Neuron (in vitro differentiated cells): ENCODE measurements around the gene CORO2A.

Experiments used
- H2AFZ ChIP-seq: one replicate; pipeline ENCODE4 v1.6.1; 2013; ENCODE audit warnings: low read depth, mild to moderate bottlenecking, inconsistent platforms, low read length, moderate library complexity
- H3K27me3 ChIP-seq: one replicate; pipeline ENCODE4 v1.6.1; 2013; ENCODE audit warnings: low read length; ENCODE audit not compliant: insufficient read depth
- H3K36me3 ChIP-seq: one replicate; pipeline ENCODE4 v1.6.1; 2013; ENCODE audit warnings: low read length; ENCODE audit not compliant: insufficient read depth
- H3K4me1 ChIP-seq: one replicate; pipeline ENCODE4 v1.6.1; 2013; ENCODE audit warnings: low read length; ENCODE audit not compliant: insufficient read depth
- H3K4me3 ChIP-seq: 2 replicates; pipeline ENCODE4 v1.5.1; 2013; ENCODE audit warnings: mild to moderate bottlenecking, low read length, moderate library complexity
- H3K9me3 ChIP-seq: one replicate; pipeline ENCODE4 v1.6.1; 2013; ENCODE audit warnings: low read length

The CORO2A gene

GRCh38 chr9:98215271-98215670 is 22.8 kb upstream of the CORO2A start:
- Histone ChIP-seq H3K4me3 (no peak overlapping the region), H3K36me3 (no peaks in the 10 kb centered on the region), H3K27me3 (no peaks in the 10 kb centered on the region), H2AFZ (no peak overlapping the region), H3K4me1 (peaks cover 4% of the 10 kb centered on the region), H3K9me3 (no peaks in the 10 kb centered on the region)

DNA sequence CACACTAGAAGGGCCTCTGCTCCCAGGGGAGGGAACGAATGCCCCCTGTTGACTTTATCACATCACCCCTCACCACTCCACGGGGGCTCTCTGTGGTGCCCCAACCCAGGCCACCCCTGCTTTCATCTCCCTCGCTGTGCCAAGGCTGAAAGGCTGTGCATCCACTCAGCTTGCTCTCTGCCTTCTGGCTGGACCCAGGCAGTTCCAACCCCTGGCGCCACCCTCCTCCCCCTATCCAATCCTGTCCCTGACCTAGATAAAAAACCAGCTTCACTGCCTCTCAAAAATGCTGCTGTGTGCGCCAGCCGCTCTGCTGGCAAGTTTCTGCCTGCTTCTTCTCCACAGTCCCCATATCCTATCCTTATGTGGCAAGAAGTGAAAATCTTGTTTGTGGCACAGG is 22.4 kb upstream of the CORO2A start:
- H3K27me3 ChIP-seq, result no peaks in the 10 kb centered on the region
- no peaks in the 10 kb centered on the region for H3K9me3 ChIP-seq

DNA sequence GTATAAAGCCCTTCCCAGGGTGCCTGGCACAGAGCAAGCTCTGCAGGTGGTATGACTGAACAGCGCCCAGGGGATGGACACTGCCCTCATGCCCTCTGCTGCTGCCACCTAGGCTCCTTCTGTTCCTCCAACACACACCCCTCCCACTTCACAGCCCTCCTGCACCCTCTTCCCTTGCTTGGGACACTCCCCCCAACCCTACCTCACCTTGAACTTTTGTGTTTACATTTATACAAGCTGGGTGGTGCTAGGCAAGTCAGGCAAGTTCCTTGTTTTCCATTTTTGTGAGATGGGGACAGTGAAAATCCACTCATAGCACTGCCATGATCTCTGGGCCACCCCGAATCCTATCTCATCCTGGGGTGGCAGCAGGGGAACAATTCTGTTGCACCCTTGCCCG is 18.8 kb upstream of the CORO2A start:
- Histone ChIP-seq H3K27me3 (no peaks in the 10 kb centered on the region), H3K36me3 (no peaks in the 10 kb centered on the region), H2AFZ (no peak overlapping the region), H3K9me3 (no peaks in the 10 kb centered on the region), H3K4me1 (no peaks in the 10 kb centered on the region), H3K4me3 (no peak overlapping the region)

More for the DNA sequence above, 22.4 kb upstream of the CORO2A start:
- no peak overlapping the region for H2AFZ ChIP-seq
- no peaks in the 10 kb centered on the region for H3K36me3 ChIP-seq
- peaks cover 4% of the 10 kb centered on the region for H3K4me1 ChIP-seq
- no peak overlapping the region for H3K4me3 ChIP-seq

- H3K27me3 ChIP-seq, result peaks cover 1% of the 10 kb centered on the region
- H3K4me3 ChIP-seq, result no peak overlapping the region
- no peaks in the 10 kb centered on the region for H3K36me3 ChIP-seq
- no peak overlapping the region for H2AFZ ChIP-seq
- H3K9me3 ChIP-seq, result no peaks in the 10 kb centered on the region
- H3K4me1 ChIP-seq, result no peaks in the 10 kb centered on the region
Measured at GRCh38 chr9:98210435-98210834, 18.0 kb upstream of the CORO2A start.

- Histone ChIP-seq H3K27me3 (peaks cover 8% of the 10 kb centered on the region), H3K9me3 (no peaks in the 10 kb centered on the region), H3K36me3 (no peaks in the 10 kb centered on the region), H3K4me3 (no peak overlapping the region), H3K4me1 (no peaks in the 10 kb centered on the region), H2AFZ (no peak overlapping the region)
Measured at GRCh38 chr9:98209530-98209929, 17.1 kb upstream of the CORO2A start.

GRCh38 chr9:98208635-98209034 is 16.2 kb upstream of the CORO2A start:
- Histone ChIP-seq H3K9me3 (no peaks in the 10 kb centered on the region), H3K36me3 (no peaks in the 10 kb centered on the region), H3K4me1 (no peaks in the 10 kb centered on the region), H3K4me3 (no peak overlapping the region), H2AFZ (no peak overlapping the region), H3K27me3 (peaks cover 8% of the 10 kb centered on the region)

DNA sequence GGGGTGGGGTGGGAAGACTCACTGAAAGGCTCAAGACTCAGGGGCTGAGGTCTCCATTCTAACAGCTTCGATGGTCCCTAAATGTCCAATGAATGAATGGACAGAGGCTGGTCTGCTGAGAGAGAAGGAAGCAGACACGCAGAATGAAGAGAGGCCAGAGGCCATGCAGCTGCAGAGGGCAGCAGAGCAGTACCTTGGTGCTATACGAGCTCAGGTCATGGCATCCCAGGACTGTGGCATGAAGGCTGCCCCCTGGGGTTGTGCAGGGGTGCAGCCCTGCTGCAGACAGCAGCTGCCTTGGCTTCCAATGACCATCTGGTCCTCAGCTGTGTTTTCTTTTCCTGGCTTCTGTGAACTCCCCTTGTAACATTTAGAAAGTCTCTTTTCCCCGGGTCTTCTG is 15.2 kb upstream of the CORO2A start:
- no peaks in the 10 kb centered on the region for H3K9me3 ChIP-seq
- no peak overlapping the region for H3K4me3 ChIP-seq
- no peaks in the 10 kb centered on the region for H3K36me3 ChIP-seq
- H3K27me3 ChIP-seq, result peaks cover 8% of the 10 kb centered on the region
- no peaks in the 10 kb centered on the region for H3K4me1 ChIP-seq
- H2AFZ ChIP-seq, result no peak overlapping the region

DNA sequence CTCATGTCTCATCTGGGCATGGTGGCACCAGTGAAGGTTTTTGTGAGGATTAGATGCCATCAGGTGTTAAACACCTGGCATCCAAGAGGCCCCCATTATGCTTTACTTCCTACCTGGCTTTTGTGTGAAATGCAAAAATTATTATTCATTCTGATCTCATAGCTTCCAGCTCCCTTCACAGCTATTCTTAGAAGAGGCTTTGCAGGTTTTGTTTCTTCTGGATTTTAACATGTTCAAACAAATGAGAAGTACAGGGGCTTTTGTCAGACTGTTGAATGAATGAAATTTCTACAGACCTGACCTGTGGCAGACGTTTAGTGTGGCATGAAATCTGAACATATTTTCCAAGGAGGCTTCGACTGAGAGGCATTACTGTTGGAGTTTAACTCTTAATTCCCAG is 14.3 kb upstream of the CORO2A start:
- Histone ChIP-seq H3K4me3 (no peak overlapping the region), H2AFZ (no peak overlapping the region), H3K4me1 (no peaks in the 10 kb centered on the region), H3K9me3 (no peaks in the 10 kb centered on the region), H3K27me3 (peaks cover 13% of the 10 kb centered on the region), H3K36me3 (no peaks in the 10 kb centered on the region)

- Histone ChIP-seq H3K36me3 (no peaks in the 10 kb centered on the region), H3K4me1 (no peaks in the 10 kb centered on the region), H3K4me3 (no peak overlapping the region), H2AFZ (no peak overlapping the region), H3K27me3 (peaks cover 18% of the 10 kb centered on the region), H3K9me3 (no peaks in the 10 kb centered on the region)
Measured at GRCh38 chr9:98204692-98205091, 12.3 kb upstream of the CORO2A start.

DNA sequence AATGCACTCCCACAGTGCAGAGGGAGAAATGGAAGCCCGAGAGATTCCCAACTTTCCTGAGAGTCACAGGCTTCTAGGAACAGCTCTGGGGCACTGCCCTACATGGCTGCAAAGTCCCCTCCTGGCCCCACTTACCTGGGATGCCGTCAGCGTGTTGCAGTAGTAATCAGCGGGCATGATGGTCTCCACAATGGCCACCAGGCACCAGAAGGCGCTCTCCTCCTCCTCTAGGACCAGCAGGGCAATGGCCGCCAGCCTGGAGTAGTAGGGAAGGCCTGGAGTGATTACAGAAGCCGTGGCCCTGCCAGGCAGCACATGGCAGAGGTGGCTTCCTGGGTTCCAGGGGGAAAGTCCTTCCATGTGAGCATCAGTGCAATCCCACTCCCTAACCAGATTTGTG is 10.7 kb upstream of the CORO2A start:
- no peaks in the 10 kb centered on the region for H3K9me3 ChIP-seq
- peaks cover 29% of the 10 kb centered on the region for H3K27me3 ChIP-seq
- no peak overlapping the region for H2AFZ ChIP-seq
- H3K4me3 ChIP-seq, result no peak overlapping the region
- H3K36me3 ChIP-seq, result no peaks in the 10 kb centered on the region
- H3K4me1 ChIP-seq, result no peaks in the 10 kb centered on the region

DNA sequence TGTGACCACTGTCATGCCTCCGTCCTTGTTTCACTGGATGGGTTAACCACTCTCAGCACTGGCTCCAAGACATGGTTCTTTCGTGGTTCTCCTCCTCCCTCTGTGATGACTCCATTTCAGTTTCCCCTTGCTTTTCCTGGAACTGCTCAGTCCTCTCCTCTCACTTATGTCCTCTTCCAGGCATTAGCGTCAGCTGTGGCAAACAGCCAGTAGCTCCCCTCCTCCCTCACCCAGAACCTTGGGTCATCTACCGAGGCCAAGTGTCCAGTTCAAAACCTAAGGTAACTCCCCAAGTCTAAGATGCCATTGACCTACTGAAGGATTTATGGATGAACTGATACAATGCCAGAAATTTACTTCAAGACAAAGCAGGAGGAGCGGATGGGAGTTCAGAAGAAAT is 9.8 kb upstream of the CORO2A start:
- H3K36me3 ChIP-seq, result no peaks in the 10 kb centered on the region
- peaks cover 36% of the 10 kb centered on the region for H3K27me3 ChIP-seq

GRCh38 chr9:98201749-98202148 is 9.3 kb upstream of the CORO2A start:
- no peaks in the 10 kb centered on the region for H3K4me1 ChIP-seq
- H2AFZ ChIP-seq, result no peak overlapping the region
- H3K27me3 ChIP-seq, result peaks cover 36% of the 10 kb centered on the region
- no peaks in the 10 kb centered on the region for H3K36me3 ChIP-seq
- no peaks in the 10 kb centered on the region for H3K9me3 ChIP-seq
- no peak overlapping the region for H3K4me3 ChIP-seq

More for the DNA sequence above, 9.8 kb upstream of the CORO2A start:
- no peak overlapping the region for H3K4me3 ChIP-seq
- no peak overlapping the region for H2AFZ ChIP-seq
- H3K4me1 ChIP-seq, result no peaks in the 10 kb centered on the region
- no peaks in the 10 kb centered on the region for H3K9me3 ChIP-seq

GRCh38 chr9:98201102-98201501 is 8.7 kb upstream of the CORO2A start:
- Histone ChIP-seq H3K36me3 (no peaks in the 10 kb centered on the region), H3K27me3 (peaks cover 36% of the 10 kb centered on the region), H2AFZ (no peak overlapping the region), H3K9me3 (no peaks in the 10 kb centered on the region), H3K4me1 (no peaks in the 10 kb centered on the region), H3K4me3 (no peak overlapping the region)

- H2AFZ ChIP-seq, result no peak overlapping the region
- no peaks in the 10 kb centered on the region for H3K9me3 ChIP-seq
- no peaks in the 10 kb centered on the region for H3K36me3 ChIP-seq
- peaks cover 43% of the 10 kb centered on the region for H3K27me3 ChIP-seq
- no peak overlapping the region for H3K4me3 ChIP-seq
- no peaks in the 10 kb centered on the region for H3K4me1 ChIP-seq
Measured at GRCh38 chr9:98199388-98200033, 7.1 kb upstream of the CORO2A start.
